ENCODE data around the gene CTXND2. TPM values are rescaled to one million over a fixed set of nuclear protein-coding genes. Genes with fewer than 3 reads are reported as not detected.

The CTXND2 gene
- total RNA-seq, 1 donor, result not detected

- TF ChIP-seq, protein P1, sequence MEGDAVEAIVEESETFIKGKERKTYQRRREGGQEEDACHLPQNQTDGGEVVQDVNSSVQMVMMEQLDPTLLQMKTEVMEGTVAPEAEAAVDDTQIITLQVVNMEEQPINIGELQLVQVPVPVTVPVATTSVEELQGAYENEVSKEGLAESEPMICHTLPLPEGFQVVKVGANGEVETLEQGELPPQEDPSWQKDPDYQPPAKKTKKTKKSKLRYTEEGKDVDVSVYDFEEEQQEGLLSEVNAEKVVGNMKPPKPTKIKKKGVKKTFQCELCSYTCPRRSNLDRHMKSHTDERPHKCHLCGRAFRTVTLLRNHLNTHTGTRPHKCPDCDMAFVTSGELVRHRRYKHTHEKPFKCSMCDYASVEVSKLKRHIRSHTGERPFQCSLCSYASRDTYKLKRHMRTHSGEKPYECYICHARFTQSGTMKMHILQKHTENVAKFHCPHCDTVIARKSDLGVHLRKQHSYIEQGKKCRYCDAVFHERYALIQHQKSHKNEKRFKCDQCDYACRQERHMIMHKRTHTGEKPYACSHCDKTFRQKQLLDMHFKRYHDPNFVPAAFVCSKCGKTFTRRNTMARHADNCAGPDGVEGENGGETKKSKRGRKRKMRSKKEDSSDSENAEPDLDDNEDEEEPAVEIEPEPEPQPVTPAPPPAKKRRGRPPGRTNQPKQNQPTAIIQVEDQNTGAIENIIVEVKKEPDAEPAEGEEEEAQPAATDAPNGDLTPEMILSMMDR (IDR thresholded peaks at IDR 0.05; ENCODE audit: extremely low read depth, low read depth, low read length), result no peak
- Histone ChIP-seq H3K27ac (ENCODE audit: low read depth, low read length) (no peak overlapping the region), H3K36me3 (ENCODE audit: insufficient read depth, low read length) (peaks cover 61% of the 10 kb centered on the region)
These were observed 70.7 kb downstream of the CTXND2 start for GRCh38 chr1:150957666-150958065.

GRCh38 chr1:150960646-150961045 lies 73.7 kb downstream of the CTXND2 start:
- H3K27me3 ChIP-seq (ENCODE audit: insufficient read depth, low read length), result no peaks in the 10 kb centered on the region

More at GRCh38 chr1:150957666-150958065, 70.7 kb downstream of the CTXND2 start:
- DNase-seq (ENCODE audit: insufficient read length, low spot score, missing footprints), result no peak
- Histone ChIP-seq H3K4me1 (ENCODE audit: insufficient read depth, low read length) (no peaks in the 10 kb centered on the region), H4K20me1 (ENCODE audit: insufficient read depth, low read length) (no peaks in the 10 kb centered on the region), H3K79me2 (ENCODE audit: insufficient read depth, low read length) (no peaks in the 10 kb centered on the region), H3K27me3 (ENCODE audit: insufficient read depth, low read length) (no peaks in the 10 kb centered on the region), H3K9me3 (ENCODE audit: low read depth, low read length) (no peaks in the 10 kb centered on the region), H3K4me2 (ENCODE audit: insufficient read depth, low read length) (no peak overlapping the region), H3K4me3 (ENCODE audit: insufficient read depth, low read length) (no peak overlapping the region), H2AFZ (ENCODE audit: low read length) (no peak overlapping the region)

DNA sequence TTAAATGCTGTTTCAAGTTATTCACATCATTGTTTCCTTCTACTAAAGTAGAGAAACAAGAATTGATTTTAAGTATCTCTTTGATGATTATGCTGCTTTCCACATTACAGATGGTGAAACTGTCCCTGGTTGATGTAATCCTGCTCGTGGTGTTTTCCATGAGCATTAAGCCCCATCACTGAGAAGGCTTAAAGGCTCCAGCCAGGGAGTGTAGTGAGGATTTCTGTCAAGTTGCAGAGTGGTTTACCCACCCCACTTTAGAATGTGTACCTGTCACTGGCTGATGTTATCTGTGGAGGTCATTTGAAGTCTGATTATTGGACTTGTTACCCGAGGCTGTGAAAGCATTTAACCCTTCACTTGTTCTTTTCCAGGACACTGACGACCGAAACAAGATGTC lies 74.8 kb downstream of the CTXND2 start:
- Histone ChIP-seq H3K9me3 (ENCODE audit: low read depth, low read length) (no peaks in the 10 kb centered on the region), H3K4me3 (ENCODE audit: insufficient read depth, low read length) (no peak overlapping the region), H3K4me1 (ENCODE audit: insufficient read depth, low read length) (no peaks in the 10 kb centered on the region), H3K36me3 (ENCODE audit: insufficient read depth, low read length) (peaks cover 81% of the 10 kb centered on the region), H3K4me2 (ENCODE audit: insufficient read depth, low read length) (no peak overlapping the region), H2AFZ (ENCODE audit: low read length) (no peak overlapping the region), H3K79me2 (ENCODE audit: insufficient read depth, low read length) (peaks cover 6% of the 10 kb centered on the region), H3K27ac (ENCODE audit: low read depth, low read length) (no peak overlapping the region), H4K20me1 (ENCODE audit: insufficient read depth, low read length) (peaks cover 5% of the 10 kb centered on the region), H3K27me3 (ENCODE audit: insufficient read depth, low read length) (no peaks in the 10 kb centered on the region)
- DNase-seq (ENCODE audit: insufficient read length, low spot score, missing footprints), result no peak
- TF ChIP-seq, protein P1 (IDR thresholded peaks at IDR 0.05; ENCODE audit: extremely low read depth, low read depth, low read length), result no peak

More at GRCh38 chr1:150960646-150961045, 73.7 kb downstream of the CTXND2 start:
- Histone ChIP-seq H4K20me1 (ENCODE audit: insufficient read depth, low read length) (no peaks in the 10 kb centered on the region), H3K79me2 (ENCODE audit: insufficient read depth, low read length) (no peaks in the 10 kb centered on the region), H3K4me2 (ENCODE audit: insufficient read depth, low read length) (no peak overlapping the region), H3K36me3 (ENCODE audit: insufficient read depth, low read length) (peaks cover 74% of the 10 kb centered on the region), H3K4me1 (ENCODE audit: insufficient read depth, low read length) (no peaks in the 10 kb centered on the region), H3K27ac (ENCODE audit: low read depth, low read length) (no peak overlapping the region), H2AFZ (ENCODE audit: low read length) (no peak overlapping the region), H3K9me3 (ENCODE audit: low read depth, low read length) (no peaks in the 10 kb centered on the region), H3K4me3 (ENCODE audit: insufficient read depth, low read length) (no peak overlapping the region)
- DNase-seq (ENCODE audit: insufficient read length, low spot score, missing footprints), result no peak
- TF ChIP-seq, protein P1 (IDR thresholded peaks at IDR 0.05; ENCODE audit: extremely low read depth, low read depth, low read length), result no peak

Other genes with a start within 250 kb of the CTXND2 start
- gene GOLPH3L, start 190.0 kb upstream of the CTXND2 start, total RNA-seq, result 17.0 and 18.0 TPM in 2 replicates
- 0.36 and 0.59 TPM in 2 replicates for gene HORMAD1, start 166.2 kb upstream of the CTXND2 start, total RNA-seq
- gene CTSS, start 121.4 kb upstream of the CTXND2 start, total RNA-seq, result 10.9 and 16.3 TPM in 2 replicates
- gene CTSK, start 78.9 kb upstream of the CTXND2 start, total RNA-seq, result 617 and 761 TPM in 2 replicates
- gene ARNT, start 10.5 kb upstream of the CTXND2 start, total RNA-seq, result 61.9 and 63.3 TPM in 2 replicates
- 38.0 and 42.3 TPM in 2 replicates for gene SETDB1, start 39.2 kb downstream of the CTXND2 start, total RNA-seq
- gene CERS2, start 87.7 kb downstream of the CTXND2 start, total RNA-seq, result 159 and 164 TPM in 2 replicates
- gene ANXA9, start 95.2 kb downstream of the CTXND2 start, total RNA-seq, result under 0.01 TPM in 2 replicates
- gene MINDY1, start 119.8 kb downstream of the CTXND2 start, total RNA-seq, result 17.1 and 18.1 TPM in 2 replicates
- gene PRUNE1, start 121.3 kb downstream of the CTXND2 start, total RNA-seq, result 8.3 and 11.6 TPM in 2 replicates
- under 0.01 and 1.2 TPM in 2 replicates for gene BNIPL, start 149.4 kb downstream of the CTXND2 start, total RNA-seq
- 4.4 and 5.4 TPM in 2 replicates for gene C1orf56, start 160.6 kb downstream of the CTXND2 start, total RNA-seq
- gene CDC42SE1, start 172.5 kb downstream of the CTXND2 start, total RNA-seq, result 44.8 and 49.6 TPM in 2 replicates
- gene MLLT11, start 173.3 kb downstream of the CTXND2 start, total RNA-seq, result 1.4 and 1.8 TPM in 2 replicates
- gene GABPB2, start 183.6 kb downstream of the CTXND2 start, total RNA-seq, result 15.6 and 16.3 TPM in 2 replicates

Data from osteoblast (primary cell).